Neural progenitor cell (in vitro differentiated cells): Measurements from ENCODE around the gene AQP6. TPM values are rescaled to one million over a fixed set of nuclear protein-coding genes. Genes with fewer than 3 reads are reported as not detected.

ENCODE experiments used
- DNase-seq: peaks from one replicate; pipeline ENCODE4 v3.0.0-alpha.2; 2016; ENCODE audit warnings: low spot score
- H2AFZ ChIP-seq: fragments of 200-600 bp; sonication (generic); replicated peaks from 2 replicates; pipeline ENCODE4 v1.6.1; 2016; ENCODE audit warnings: antibody characterized with exemption
- H3F3A ChIP-seq: fragments of 200-600 bp; sonication (generic); 2 replicates; pipeline ENCODE4 v1.6.1; 2016; ENCODE audit warnings: antibody characterized with exemption, low read depth
- H3K27ac ChIP-seq: fragments of 200-600 bp; sonication (generic); 2 replicates; pipeline ENCODE4 v1.5.1; 2016; ENCODE audit warnings: mild to moderate bottlenecking
- H3K27me3 ChIP-seq: fragments of 200-600 bp; sonication (generic); 2 replicates; pipeline ENCODE4 v1.6.1; 2016; ENCODE audit warnings: mild to moderate bottlenecking, moderate library complexity
- H3K36me3 ChIP-seq: fragments of 200-600 bp; sonication (generic); 2 replicates; pipeline ENCODE4 v1.5.1; 2016
- H3K4me1 ChIP-seq: fragments of 200-600 bp; sonication (generic); 2 replicates; pipeline ENCODE4 v1.6.1; 2016; ENCODE audit warnings: mixed run types
- H3K4me2 ChIP-seq: fragments of 200-600 bp; sonication (generic); 2 replicates; pipeline ENCODE4 v1.6.1; 2016
- H3K4me3 ChIP-seq: fragments of 200-600 bp; sonication (generic); 2 replicates; pipeline ENCODE4 v1.5.1; 2016
- H3K79me2 ChIP-seq: fragments of 200-600 bp; sonication (generic); 2 replicates; pipeline ENCODE4 v1.6.1; 2016; ENCODE audit warnings: low read depth
- H3K9ac ChIP-seq: fragments of 200-600 bp; sonication (generic); 2 replicates; pipeline ENCODE4 v1.6.1; 2016
- H3K9me3 ChIP-seq: fragments of 200-600 bp; sonication (generic); 2 replicates; pipeline ENCODE4 v1.5.1; 2016; ENCODE audit warnings: low read depth
- H4K20me1 ChIP-seq: fragments of 200-600 bp; sonication (generic); 2 replicates; pipeline ENCODE4 v1.6.1; 2016; ENCODE audit warnings: low read depth
- H3K27ac Mint-ChIP-seq: 3 replicates; pipeline ENCODE4 v1.8.0; 2021; ENCODE audit warnings: mixed read lengths
- H3K27me3 Mint-ChIP-seq: 2 replicates; pipeline ENCODE4 v1.8.0; 2022; ENCODE audit warnings: low read depth, mild to moderate bottlenecking, inconsistent platforms, moderate library complexity, mixed read lengths; ENCODE audit not compliant: insufficient read depth
- H3K36me3 Mint-ChIP-seq: 3 replicates; pipeline ENCODE4 v1.8.0; 2021; ENCODE audit warnings: mixed read lengths
- H3K4me1 Mint-ChIP-seq: 3 replicates; pipeline ENCODE4 v1.8.0; 2021; ENCODE audit warnings: mixed read lengths
- H3K4me3 Mint-ChIP-seq: 3 replicates; pipeline ENCODE4 v1.8.0; 2021; ENCODE audit warnings: mild to moderate bottlenecking, moderate library complexity, mixed read lengths
- H3K9me3 Mint-ChIP-seq: 3 replicates; pipeline ENCODE4 v1.8.0; 2020; ENCODE audit warnings: mixed read lengths
- EZH2 ChIP-seq: fragments of 200-600 bp; sonication (generic); IDR thresholded peaks from 2 replicates; pipeline ENCODE4 v1.6.1; 2017; ENCODE audit warnings: antibody characterized with exemption, mild to moderate bottlenecking, moderate library complexity
- EZH2phosphoT487 ChIP-seq: fragments of 200-600 bp; sonication (generic); IDR thresholded peaks from 2 replicates; pipeline ENCODE4 v1.6.1; 2017; ENCODE audit warnings: antibody characterized with exemption
- total RNA-seq: library from RNA; depleted of rRNA; stranded (reverse); fragments of >200 nt; gene quantifications from 2 replicates; pipeline ENCODE4 v1.2.3, GENCODE V29; 2015; ENCODE audit warnings: low replicate concordance
- TF ChIP-seq, protein P1 (sequence below): fragments of 200-600 bp; sonication (generic); IDR thresholded peaks from 2 replicates; pipeline ENCODE4 v1.5.1; 2017; ENCODE audit warnings: antibody characterized with exemption, mild to moderate bottlenecking

Gene AQP6
- total RNA-seq, 1 donor from 2014 or later = not detected

DNA sequence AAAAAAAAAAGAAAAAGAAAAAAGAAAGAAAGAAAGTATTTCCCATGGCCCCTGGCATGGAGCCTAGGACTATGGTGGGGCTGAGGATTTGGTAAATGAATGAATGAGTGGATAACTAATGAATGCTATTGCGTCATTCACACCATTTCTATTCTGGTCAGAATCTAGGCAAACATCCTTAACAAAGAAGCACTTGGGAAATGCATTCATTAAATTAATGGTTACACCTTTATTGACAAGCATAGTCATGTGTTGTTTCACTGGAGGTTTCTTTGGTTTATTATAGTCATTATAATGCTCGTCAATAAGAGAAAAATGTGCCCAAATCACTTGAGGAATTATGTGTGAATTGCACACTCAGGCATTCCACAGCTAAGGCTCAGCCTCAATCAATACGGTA is 35.8 kb upstream of the AQP6 start:
- H3K4me3 ChIP-seq = no peak overlapping the region
- H3K36me3 Mint-ChIP-seq = no peaks in the 10 kb centered on the region
- H4K20me1 ChIP-seq = no peaks in the 10 kb centered on the region
- H3K27ac ChIP-seq = no peak overlapping the region
- no peak overlapping the region for H2AFZ ChIP-seq
- no peak for DNase-seq
- H3K4me3 Mint-ChIP-seq = no peak overlapping the region
- no peak overlapping the region for H3K4me2 ChIP-seq
- peaks cover 5% of the 10 kb centered on the region for H3K9me3 Mint-ChIP-seq
- H3F3A ChIP-seq = no peaks in the 10 kb centered on the region
- TF ChIP-seq, protein P1, sequence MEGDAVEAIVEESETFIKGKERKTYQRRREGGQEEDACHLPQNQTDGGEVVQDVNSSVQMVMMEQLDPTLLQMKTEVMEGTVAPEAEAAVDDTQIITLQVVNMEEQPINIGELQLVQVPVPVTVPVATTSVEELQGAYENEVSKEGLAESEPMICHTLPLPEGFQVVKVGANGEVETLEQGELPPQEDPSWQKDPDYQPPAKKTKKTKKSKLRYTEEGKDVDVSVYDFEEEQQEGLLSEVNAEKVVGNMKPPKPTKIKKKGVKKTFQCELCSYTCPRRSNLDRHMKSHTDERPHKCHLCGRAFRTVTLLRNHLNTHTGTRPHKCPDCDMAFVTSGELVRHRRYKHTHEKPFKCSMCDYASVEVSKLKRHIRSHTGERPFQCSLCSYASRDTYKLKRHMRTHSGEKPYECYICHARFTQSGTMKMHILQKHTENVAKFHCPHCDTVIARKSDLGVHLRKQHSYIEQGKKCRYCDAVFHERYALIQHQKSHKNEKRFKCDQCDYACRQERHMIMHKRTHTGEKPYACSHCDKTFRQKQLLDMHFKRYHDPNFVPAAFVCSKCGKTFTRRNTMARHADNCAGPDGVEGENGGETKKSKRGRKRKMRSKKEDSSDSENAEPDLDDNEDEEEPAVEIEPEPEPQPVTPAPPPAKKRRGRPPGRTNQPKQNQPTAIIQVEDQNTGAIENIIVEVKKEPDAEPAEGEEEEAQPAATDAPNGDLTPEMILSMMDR = no peak
- TF ChIP-seq EZH2phosphoT487 (no peak), EZH2 (no peak)
- H3K27me3 ChIP-seq = no peaks in the 10 kb centered on the region
- H3K4me1 Mint-ChIP-seq = peaks cover 18% of the 10 kb centered on the region
- H3K27ac Mint-ChIP-seq = no peak overlapping the region
- H3K9ac ChIP-seq = no peak overlapping the region
- H3K9me3 ChIP-seq = no peaks in the 10 kb centered on the region
- no peaks in the 10 kb centered on the region for H3K27me3 Mint-ChIP-seq
- H3K4me1 ChIP-seq = no peaks in the 10 kb centered on the region
- no peaks in the 10 kb centered on the region for H3K36me3 ChIP-seq
- no peaks in the 10 kb centered on the region for H3K79me2 ChIP-seq

DNA sequence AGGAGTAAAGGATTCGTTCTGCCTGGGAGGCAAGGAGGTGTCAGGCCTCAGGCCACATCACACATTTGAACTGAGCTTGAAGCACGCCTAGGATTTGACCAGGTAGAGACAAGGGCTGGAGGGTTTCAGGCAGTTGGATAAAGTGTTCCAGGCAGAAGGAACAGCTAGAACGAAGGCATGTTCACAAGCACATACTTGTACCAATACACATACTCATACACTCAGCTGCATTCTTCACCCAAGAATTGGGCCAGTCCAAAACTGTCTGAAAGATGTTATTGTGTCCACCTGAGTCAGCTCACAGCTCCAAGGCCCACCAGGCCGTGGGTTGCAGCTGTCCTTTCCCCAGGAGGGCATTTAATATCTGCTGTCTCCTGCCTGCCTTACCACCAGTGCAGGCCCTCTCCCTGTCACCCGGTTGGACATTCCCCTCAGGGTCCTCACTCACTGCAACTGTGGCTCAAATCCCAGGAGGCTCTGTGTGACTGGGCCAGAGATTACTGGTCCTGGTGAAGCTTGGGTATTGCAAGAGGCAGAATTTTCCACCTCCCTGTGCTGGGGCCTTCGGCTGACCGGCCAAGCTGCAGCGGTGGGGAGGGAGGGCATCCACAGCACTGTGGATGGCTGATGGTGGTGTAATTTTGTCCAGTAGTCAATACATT is 35.0 kb upstream of the AQP6 start:
- Histone ChIP-seq H3K27me3 (no peaks in the 10 kb centered on the region), H3K27ac (no peak overlapping the region), H3K4me3 (no peak overlapping the region), H3K79me2 (no peaks in the 10 kb centered on the region), H3K4me1 (no peaks in the 10 kb centered on the region), H3K9ac (no peak overlapping the region), H3F3A (no peaks in the 10 kb centered on the region), H3K36me3 (no peaks in the 10 kb centered on the region), H3K4me2 (no peak overlapping the region), H2AFZ (no peak overlapping the region), H3K9me3 (no peaks in the 10 kb centered on the region), H4K20me1 (no peaks in the 10 kb centered on the region)
- Mint-ChIP-seq H3K4me3 (no peak overlapping the region), H3K27me3 (peaks cover 1% of the 10 kb centered on the region), H3K27ac (no peak overlapping the region), H3K9me3 (peaks cover 5% of the 10 kb centered on the region), H3K4me1 (peaks cover 24% of the 10 kb centered on the region), H3K36me3 (no peaks in the 10 kb centered on the region)
- TF ChIP-seq, protein P1 = no peak
- TF ChIP-seq EZH2phosphoT487 (no peak), EZH2 (no peak)
- no peak for DNase-seq

DNA sequence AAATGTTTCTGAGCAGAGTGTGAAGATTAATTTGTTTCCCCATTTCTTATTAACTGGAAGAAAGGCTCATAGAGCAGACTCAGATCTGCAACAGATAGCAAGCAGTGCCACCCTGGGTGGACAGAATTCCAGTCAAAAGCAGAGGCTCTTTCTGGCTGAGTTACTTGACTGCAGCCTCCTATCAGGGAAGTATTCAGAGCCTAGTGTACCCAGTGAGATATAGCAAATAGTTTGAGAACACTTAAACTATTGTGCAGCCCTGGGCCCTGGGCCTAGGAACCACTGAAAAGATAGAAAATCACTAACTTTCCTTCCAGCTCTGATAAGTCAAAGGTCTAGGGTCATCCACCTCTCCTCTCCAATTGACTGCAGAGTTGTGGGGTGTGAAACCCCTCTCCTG is 33.4 kb upstream of the AQP6 start:
- Histone ChIP-seq H3K4me2 (no peak overlapping the region), H3K27me3 (peaks cover 8% of the 10 kb centered on the region)

DNA sequence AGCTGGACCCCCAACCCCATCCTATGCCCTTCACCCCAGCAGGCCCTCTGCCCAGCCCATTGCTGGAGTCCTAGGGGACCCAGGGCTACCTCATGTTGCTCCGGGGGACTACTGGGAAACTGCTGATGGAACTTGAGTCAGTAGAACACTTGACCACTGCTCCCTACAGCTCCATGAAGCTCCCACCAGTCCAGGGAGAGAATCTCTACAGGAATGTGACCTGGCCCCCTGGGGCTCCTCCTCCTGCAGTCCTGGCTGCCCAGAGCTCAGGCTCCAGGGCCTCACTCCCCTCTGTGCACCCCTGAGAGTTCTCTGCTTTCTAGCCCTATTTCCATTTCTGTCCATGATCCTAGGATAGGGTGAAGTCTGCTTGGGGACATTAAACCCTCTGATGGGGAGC is 33.0 kb upstream of the AQP6 start:
- no peak for DNase-seq
- peaks cover 24% of the 10 kb centered on the region for H3K4me1 Mint-ChIP-seq

More for the DNA sequence above, 33.4 kb upstream of the AQP6 start:
- Mint-ChIP-seq H3K27ac (no peak overlapping the region), H3K36me3 (no peaks in the 10 kb centered on the region), H3K4me1 (peaks cover 24% of the 10 kb centered on the region), H3K9me3 (peaks cover 5% of the 10 kb centered on the region), H3K4me3 (no peak overlapping the region), H3K27me3 (peaks cover 4% of the 10 kb centered on the region)
- no peak overlapping the region for H3K4me3 ChIP-seq
- no peaks in the 10 kb centered on the region for H3K79me2 ChIP-seq
- no peaks in the 10 kb centered on the region for H3K4me1 ChIP-seq
- H3K9me3 ChIP-seq = no peaks in the 10 kb centered on the region
- no peaks in the 10 kb centered on the region for H3K36me3 ChIP-seq
- H3F3A ChIP-seq = no peaks in the 10 kb centered on the region
- TF ChIP-seq EZH2 = no peak
- H3K9ac ChIP-seq = no peak overlapping the region
- H2AFZ ChIP-seq = no peak overlapping the region
- H4K20me1 ChIP-seq = no peaks in the 10 kb centered on the region
- DNase-seq = no peak
- no peak overlapping the region for H3K27ac ChIP-seq

More for the DNA sequence above, 33.0 kb upstream of the AQP6 start:
- Histone ChIP-seq H3K27me3 (peaks cover 12% of the 10 kb centered on the region), H4K20me1 (no peaks in the 10 kb centered on the region), H3K36me3 (no peaks in the 10 kb centered on the region), H3F3A (no peaks in the 10 kb centered on the region), H3K27ac (no peak overlapping the region), H3K79me2 (no peaks in the 10 kb centered on the region), H2AFZ (no peak overlapping the region), H3K9me3 (no peaks in the 10 kb centered on the region), H3K9ac (no peak overlapping the region), H3K4me1 (no peaks in the 10 kb centered on the region), H3K4me2 (no peak overlapping the region), H3K4me3 (no peak overlapping the region)
- no peaks in the 10 kb centered on the region for H3K36me3 Mint-ChIP-seq
- TF ChIP-seq, protein P1 = no peak
- TF ChIP-seq EZH2phosphoT487 (no peak), EZH2 (no peak)
- no peak overlapping the region for H3K4me3 Mint-ChIP-seq
- no peak overlapping the region for H3K27ac Mint-ChIP-seq
- peaks cover 7% of the 10 kb centered on the region for H3K27me3 Mint-ChIP-seq
- peaks cover 2% of the 10 kb centered on the region for H3K9me3 Mint-ChIP-seq
